SJSA1 (cell line): Measurements from ENCODE around the gene SLC7A14. TPM values are rescaled to one million over a fixed set of nuclear protein-coding genes. Genes with fewer than 3 reads are reported as not detected.

Experiments used
- total RNA-seq: library from RNA; depleted of rRNA; stranded (reverse); fragments of >200 nt; shearing (Covaris generic); gene quantifications from 2 replicates; pipeline ENCODE4 v1.2.3, GENCODE V29; 2014; rRNA removed

SLC7A14 gene
- total RNA-seq, 1 experiment from 2014 or later = not detected

Other genes with a start within 250 kb of the SLC7A14 start
- gene SKIL, start 228.4 kb downstream of the SLC7A14 start, total RNA-seq = 31.0 and 51.5 TPM in 2 replicates
- 0.66 and 1.7 TPM in 2 replicates for gene CLDN11, start 167.2 kb downstream of the SLC7A14 start, total RNA-seq